Spleen (tissue), 11 donors: ENCODE results near the gene IL11RA. TPM values are rescaled to one million over a fixed set of nuclear protein-coding genes. Genes with fewer than 3 reads are reported as not detected.

Experiments used
- DNase-seq: peaks from one replicate; pipeline ENCODE4 v3.0.0-alpha.2; 2020
- H3K27ac ChIP-seq, 8 donors: fragments of 200-600 bp; sonication (generic) in 7 of 8; 1 replicate in 4 of 8; 2 replicates in 4 of 8; pipeline versions ENCODE4 v1.5.0 to v1.8.0; 2016 to 2021; ENCODE audit warnings: inconsistent platforms in 4 of 8, mild to moderate bottlenecking in 4 of 8, moderate library complexity in 1 of 8
- H3K27me3 ChIP-seq, 7 donors: fragments of 200-600 bp; sonication (generic) in 6 of 7; replicated peaks in 1 of 7; 1 replicate in 4 of 7; 2 replicates in 3 of 7; pipeline versions ENCODE4 v1.5.0 to v1.8.0; 2016 to 2021; ENCODE audit warnings: inconsistent platforms in 3 of 7, mild to moderate bottlenecking in 1 of 7
- H3K36me3 ChIP-seq, 6 donors: fragments of 200-600 bp; sonication (generic) in 5 of 6; 1 replicate in 4 of 6; 2 replicates in 2 of 6; pipeline versions ENCODE4 v1.5.0 to v1.8.0; 2016 to 2021; ENCODE audit warnings: inconsistent platforms in 2 of 6
- H3K4me1 ChIP-seq, 6 donors: fragments of 200-600 bp; sonication (generic) in 5 of 6; 1 replicate in 3 of 6; 2 replicates in 3 of 6; pipeline versions ENCODE4 v1.5.0 to v1.8.0; 2016 to 2021; ENCODE audit warnings: inconsistent platforms in 3 of 6
- H3K4me3 ChIP-seq, 8 donors: fragments of 200-600 bp; sonication (generic) in 7 of 8; 1 replicate in 4 of 8; 2 replicates in 4 of 8; pipeline versions ENCODE4 v1.5.0 to v1.8.0; 2016 to 2021; ENCODE audit warnings: inconsistent platforms in 4 of 8, mild to moderate bottlenecking in 4 of 8, moderate library complexity in 2 of 8
- H3K9me3 ChIP-seq, 8 donors: fragments of 200-600 bp; sonication (generic) in 7 of 8; 1 replicate in 4 of 8; 2 replicates in 4 of 8; pipeline versions ENCODE4 v1.5.0 to v1.8.0; 2016 to 2021; ENCODE audit warnings: inconsistent platforms in 4 of 8
- CTCF ChIP-seq, 11 experiments: fragments of 200-600 bp in 7 of 11; fragments of 450-650 bp in 4 of 11; sonication (generic) in 4 of 11; IDR thresholded peaks in 8 of 11; conservative IDR thresholded peaks in 3 of 11; 1 replicate in 7 of 11; 2 replicates in 4 of 11; pipeline versions ENCODE4 v1.4.0 to v1.8.0; 2016 to 2021; ENCODE audit warnings: antibody characterized with exemption in 11 of 11, inconsistent platforms in 4 of 11, mild to moderate bottlenecking in 1 of 11
- POLR2A ChIP-seq, 3 donors: fragments of 450-650 bp; IDR thresholded peaks; one replicate each; pipeline ENCODE4 v1.5.1; 2017; ENCODE audit warnings: antibody characterized with exemption in 3 of 3, mild to moderate bottlenecking in 1 of 3
- POLR2AphosphoS5 ChIP-seq, 3 donors: sonication (generic); formaldehyde crosslinking; IDR thresholded peaks; one replicate each; pipeline ENCODE4 v1.5.1; 2017; ENCODE audit warnings: antibody characterized with exemption in 3 of 3
- WGBS, 5 donors: extraction: QIAGEN DNeasy Blood & Tissue Kit in 3 of 5; methylation state at CpG; one replicate each; pipeline versions ENCODE4 v1.1.5 to v1.1.7; 2013 to 2018; 5-methylcytosine and 5-hydroxymethylcytosine counted together
- intact Hi-C: fragments of 100-400 bp; cut with DNase I; formaldehyde crosslinking; loops from one replicate; pipeline ENCODE4 v1.15.0; 2023; ENCODE audit warnings: low total_unique reads
- polyA plus RNA-seq, 3 donors: library from polyadenylated mRNA; stranded (reverse); fragments of 200-250 nt; gene quantifications; one replicate each; pipeline ENCODE4 v1.2.1, GENCODE V29; 2013
- total RNA-seq, 7 donors: library from RNA; depleted of rRNA in 3 of 7; stranded (reverse); fragments of >200 nt in 3 of 7; fragmentation: NEBNext Ultra II Directional in 4 of 7; extraction: Animal tissue kit (Norgen Biotek cat#: 25700) in 4 of 7; gene quantifications; one replicate each; pipeline versions ENCODE4 v1.1.0 to v1.2.1, GENCODE V29; 2016 to 2021
- donor health status: healthy with polysubstance abuse.
- donor health status: DM: no; HTN: no; CAD: no; lungs with moderate emphysema.
- donor health status: DM: no; HTN: no; CAD: no.
- donor health status: Bipolar disorder and iron deficiency.
- donor health status: healthy.
- donor health status: DM: no; HTN: no; CAD: no.
- donor health status: DM: yes; HTN: yes; CAD: no.

The IL11RA gene
- total and polyA plus RNA-seq, 10 donors: 16.3 to 43.9 (median 28.9) TPM

GRCh38 chr9:34644766-34645314 is 7.1 kb upstream of the IL11RA start:
- no peak for TF ChIP-seq POLR2A (IDR thresholded peaks at IDR 0.05)
- no peak for TF ChIP-seq CTCF (IDR thresholded peaks at IDR 0.05 in 8 of 11, conservative IDR thresholded peaks at IDR 0.05 in 3 of 11)
- Histone ChIP-seq H3K4me3 (no peak overlapping the region), H3K36me3 (peaks cover 0 to 20% (median 16%) of the 10 kb centered on the region in 6 donors), H3K9me3 (no peaks in the 10 kb centered on the region), H3K27ac (no peak overlapping the region), H3K27me3 (no peaks in the 10 kb centered on the region), H3K4me1 (peaks cover 17 to 36% (median 21%) of the 10 kb centered on the region in 6 donors)
- DNase-seq: no peak
- intact Hi-C loops: no loop called here

DNA sequence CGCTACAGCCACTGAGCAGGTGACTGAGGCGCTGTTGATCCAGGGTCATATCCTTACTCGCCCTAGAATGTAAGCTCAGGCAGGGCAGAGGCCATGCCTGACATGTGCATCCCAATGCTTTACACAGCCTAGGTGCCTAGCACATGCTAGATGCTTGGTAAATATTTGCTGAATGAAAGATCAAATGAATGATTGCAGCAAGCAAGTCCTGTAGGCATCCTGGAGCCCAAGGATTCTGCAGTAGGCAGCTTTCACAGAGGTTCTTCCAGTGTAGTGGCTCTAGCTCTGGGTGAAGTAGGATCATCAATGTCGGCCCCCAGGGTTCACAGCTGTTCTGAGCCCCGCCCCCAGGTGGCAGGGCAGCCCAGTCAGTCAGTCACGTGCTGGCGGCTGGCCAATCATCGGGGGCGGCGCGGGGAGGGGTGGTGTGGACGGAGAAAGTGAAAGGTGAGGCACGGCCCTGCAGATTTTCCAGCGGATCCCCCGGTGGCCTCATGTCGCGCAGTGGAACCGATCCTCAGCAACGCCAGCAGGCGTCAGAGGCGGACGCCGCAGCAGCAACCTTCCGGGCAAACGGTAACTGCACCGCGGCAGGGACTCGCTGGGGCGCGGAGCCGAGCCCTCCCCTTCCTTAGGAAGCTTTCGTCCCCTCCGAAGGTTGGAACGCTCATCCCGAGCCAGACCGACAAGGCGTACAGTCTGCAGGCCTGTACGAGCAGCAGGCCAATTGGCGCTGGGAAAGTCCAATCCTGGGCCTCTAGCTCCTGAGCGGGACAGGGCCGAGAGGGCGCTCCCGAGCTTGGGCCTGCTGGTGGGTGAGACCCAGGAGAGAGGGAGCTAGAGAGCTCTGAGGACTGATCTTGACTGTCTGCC is 5.5 kb upstream of the IL11RA start, which contains the start of gene GALT:
Gene GALT, plus strand, starts transcription at position 465 of the 873 bp plus-strand sequence. Its CDS starts 30 bp downstream, at position 495.
- peak within 1 kb of the TSS; percentile 83 to 95 (median 88) for H3K27ac ChIP-seq
- peak within 1 kb of the TSS; percentile 68 to 99 (median 90) for H3K4me3 ChIP-seq
- H3K4me1 ChIP-seq: peaks cover 17 to 52% (median 23%) of the 10 kb centered on the region in 6 donors
- peaks cover 0 to 36% (median 25%) of the 10 kb centered on the region in 6 donors for H3K36me3 ChIP-seq
- intact Hi-C loops: no loop called here
- 6 to 9% (median 6%) methylated on average over 27 to 43 of the region's 43 CpGs for WGBS, 5 donors
- TF ChIP-seq CTCF (IDR thresholded peaks at IDR 0.05 in 8 of 11, conservative IDR thresholded peaks at IDR 0.05 in 3 of 11): peak in 9 of 11 experiments; percentile 28 to 71 (median 58)
- peak; percentile 80 to 90 (median 89) for TF ChIP-seq POLR2AphosphoS5 (IDR thresholded peaks at IDR 0.05)
- TF ChIP-seq POLR2A (IDR thresholded peaks at IDR 0.05): no peak
- DNase-seq: peak; percentile 99
- H3K9me3 ChIP-seq: no peaks in the 10 kb centered on the region
- no peaks in the 10 kb centered on the region for H3K27me3 ChIP-seq

DNA sequence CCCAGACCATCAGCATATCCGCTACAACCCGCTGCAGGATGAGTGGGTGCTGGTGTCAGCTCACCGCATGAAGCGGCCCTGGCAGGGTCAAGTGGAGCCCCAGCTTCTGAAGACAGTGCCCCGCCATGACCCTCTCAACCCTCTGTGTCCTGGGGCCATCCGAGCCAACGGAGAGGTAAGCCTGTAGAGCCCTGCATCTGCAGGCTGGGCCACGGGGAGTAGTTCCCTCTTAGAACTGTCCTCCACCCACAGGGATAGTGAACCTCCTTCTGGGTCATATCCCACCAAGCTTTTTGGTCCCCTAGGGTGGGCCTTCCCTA is 4.9 kb upstream of the IL11RA start:
- intact Hi-C loops: no loop called here
- DNase-seq: no peak
- Histone ChIP-seq H3K27me3 (no peaks in the 10 kb centered on the region), H3K27ac (peak overlapping the region; percentile 83 to 95 (median 88)), H3K36me3 (peaks cover 0 to 38% (median 25%) of the 10 kb centered on the region in 6 donors), H3K9me3 (no peaks in the 10 kb centered on the region), H3K4me3 (peak overlapping the region; percentile 68 to 99 (median 90)), H3K4me1 (peaks cover 17 to 58% (median 26%) of the 10 kb centered on the region in 6 donors)
- 0 to 3% (median 0%) methylated on average over 5 to 8 of the region's 8 CpGs for WGBS, 5 donors
- TF ChIP-seq POLR2AphosphoS5 (IDR thresholded peaks at IDR 0.05) (no peak), POLR2A (IDR thresholded peaks at IDR 0.05) (no peak), CTCF (IDR thresholded peaks at IDR 0.05 in 8 of 11, conservative IDR thresholded peaks at IDR 0.05 in 3 of 11) (no peak)

- Histone ChIP-seq H3K27me3 (no peaks in the 10 kb centered on the region), H3K4me1 (peaks cover 23 to 64% (median 32%) of the 10 kb centered on the region in 6 donors), H3K36me3 (peaks cover 0 to 38% (median 25%) of the 10 kb centered on the region in 6 donors), H3K9me3 (no peaks in the 10 kb centered on the region), H3K4me3 (peak overlapping the region; percentile 68 to 99 (median 90)), H3K27ac (peak overlapping the region in 6 of 8 donors; percentile 85 to 95 (median 90))
- no peak for TF ChIP-seq POLR2A (IDR thresholded peaks at IDR 0.05)
- no peak for TF ChIP-seq CTCF (IDR thresholded peaks at IDR 0.05 in 8 of 11, conservative IDR thresholded peaks at IDR 0.05 in 3 of 11)
- no peak for TF ChIP-seq POLR2AphosphoS5 (IDR thresholded peaks at IDR 0.05)
- intact Hi-C loops: no loop called here
- WGBS, 5 donors: 55 to 74% (median 67%) methylated on average over 10 of the region's 10 CpGs
- no peak for DNase-seq
These were observed 4.3 kb upstream of the IL11RA start for GRCh38 chr9:34647651-34648050.
